NCI-H2029 (cell line): ENCODE measurements around the gene POLQ.
"Not testable (repeated sequence)": the region's sequence is repeated elsewhere in the genome, so short reads cannot be mapped to it uniquely, and the experiment has no call there.

Experiments used
- DNase-seq: peaks from one replicate; lab custom pipeline; 2025; lab: John Stamatoyannopoulos, UW

POLQ gene

GRCh38 chr3:121545574-121546455 is at the start of gene POLQ:
Gene POLQ, minus strand, starts transcription at chr3:121545988. Its CDS starts 111 bp downstream, at chr3:121545877.
- DNase-seq, result peak; percentile 96

- no peak for DNase-seq
Observed at GRCh38 chr3:121594850-121595249, 49.1 kb upstream of the POLQ start.

- DNase-seq, result not testable (repeated sequence)
Observed at GRCh38 chr3:121593806-121594205, 48.0 kb upstream of the POLQ start.

- peak; percentile 75 for DNase-seq
Observed at GRCh38 chr3:121592856-121593702, 47.3 kb upstream of the POLQ start, which contains the start of gene FBXO40. Gene FBXO40, plus strand, starts transcription at chr3:121593379. Its CDS starts 27,197 bp downstream, at chr3:121620576.

GRCh38 chr3:121584418-121584817 is 38.6 kb upstream of the POLQ start:
- DNase-seq, result no peak

GRCh38 chr3:121581691-121582090 is 35.9 kb upstream of the POLQ start:
- no peak for DNase-seq

GRCh38 chr3:121574449-121574848 is 28.7 kb upstream of the POLQ start:
- DNase-seq, result peak; percentile 4

- DNase-seq, result no peak
Observed at GRCh38 chr3:121567649-121568048, 21.9 kb upstream of the POLQ start, which contains the start of gene ARGFX. Gene ARGFX, plus strand, starts transcription at chr3:121567949. Its CDS starts 2,765 bp downstream, at chr3:121570714.

- DNase-seq, result no peak
Observed at GRCh38 chr3:121566773-121567172, 21.0 kb upstream of the POLQ start.

- DNase-seq, result no peak
Observed at GRCh38 chr3:121562148-121562547, 16.4 kb upstream of the POLQ start.

GRCh38 chr3:121557426-121557934 is 11.7 kb upstream of the POLQ start:
- no peak for DNase-seq

- DNase-seq, result no peak
Observed at GRCh38 chr3:121552797-121553196, 7.0 kb upstream of the POLQ start.

GRCh38 chr3:121552379-121552778 is 6.6 kb upstream of the POLQ start:
- DNase-seq, result no peak

- no peak for DNase-seq
Observed at GRCh38 chr3:121545049-121545573, 677 bp downstream of the POLQ start.

GRCh38 chr3:121542924-121543323 is 2.9 kb downstream of the POLQ start:
- no peak for DNase-seq

GRCh38 chr3:121531269-121531668 is 14.5 kb downstream of the POLQ start:
- no peak for DNase-seq

- DNase-seq, result no peak
Observed at GRCh38 chr3:121529308-121529707, 16.5 kb downstream of the POLQ start.

GRCh38 chr3:121520510-121520909 is 25.3 kb downstream of the POLQ start:
- no peak for DNase-seq

- no peak for DNase-seq
Observed at GRCh38 chr3:121517953-121518655, 27.7 kb downstream of the POLQ start.

GRCh38 chr3:121515862-121516261 is 29.9 kb downstream of the POLQ start:
- no peak for DNase-seq

- no peak for DNase-seq
Observed at GRCh38 chr3:121515313-121515712, 30.5 kb downstream of the POLQ start.

- no peak for DNase-seq
Observed at GRCh38 chr3:121514496-121514895, 31.3 kb downstream of the POLQ start.
